Loucy (cell line): Measurements from ENCODE around the gene FUS.
"Not testable (repeated sequence)": the region's sequence is repeated elsewhere in the genome, so short reads cannot be mapped to it uniquely, and the experiment has no call there.

Experiments used
- H2AFZ ChIP-seq: fragments of 200-600 bp; sonication (generic); 2 replicates; pipeline ENCODE4 v1.6.0; 2016; ENCODE audit warnings: antibody characterized with exemption, mild to moderate bottlenecking, low read length, moderate library complexity
- H3F3A ChIP-seq: fragments of 200-600 bp; 2 replicates; pipeline ENCODE4 v1.6.0; 2016; ENCODE audit warnings: antibody characterized with exemption, low read depth, mild to moderate bottlenecking
- H3K27me3 ChIP-seq: fragments of 200-600 bp; sonication (generic); 2 replicates; pipeline ENCODE4 v1.6.1; 2014; ENCODE audit warnings: low read length, mild to moderate bottlenecking; ENCODE audit not compliant: insufficient read depth, poor library complexity, severe bottlenecking
- H3K36me3 ChIP-seq: fragments of 200-600 bp; sonication (generic); 2 replicates; pipeline ENCODE4 v1.6.1; 2016; ENCODE audit warnings: low read length; ENCODE audit not compliant: insufficient read depth
- H3K4me1 ChIP-seq: fragments of 200-600 bp; sonication (generic); 2 replicates; pipeline ENCODE4 v1.5.1; 2014; ENCODE audit warnings: low read length, mild to moderate bottlenecking; ENCODE audit not compliant: insufficient read depth, poor library complexity, severe bottlenecking
- H3K4me2 ChIP-seq: fragments of 200-600 bp; sonication (generic); 2 replicates; pipeline ENCODE4 v1.6.0; 2014; ENCODE audit warnings: antibody characterized with exemption, low read length, low read depth, mild to moderate bottlenecking; ENCODE audit not compliant: poor library complexity, severe bottlenecking
- H3K4me3 ChIP-seq: fragments of 200-600 bp; sonication (generic); 2 replicates; pipeline ENCODE4 v1.5.1; 2014; ENCODE audit warnings: low read length, mild to moderate bottlenecking, mixed read lengths; ENCODE audit not compliant: poor library complexity, severe bottlenecking
- H3K79me2 ChIP-seq: fragments of 200-600 bp; sonication (generic); 2 replicates; pipeline ENCODE4 v1.6.1; 2014; ENCODE audit warnings: low read length; ENCODE audit not compliant: insufficient read depth
- H3K9ac ChIP-seq: fragments of 200-600 bp; sonication (generic); 2 replicates; pipeline ENCODE4 v1.6.0; 2014; ENCODE audit warnings: mild to moderate bottlenecking, low read depth, low read length, moderate library complexity; ENCODE audit not compliant: poor library complexity, severe bottlenecking
- H3K9me2 ChIP-seq: fragments of 200-600 bp; sonication (generic); replicated peaks from 2 replicates; pipeline ENCODE4 v1.6.1; 2016; ENCODE audit warnings: low read depth, low read length, mixed read lengths
- H3K9me3 ChIP-seq: fragments of 200-600 bp; sonication (generic); 2 replicates; pipeline ENCODE4 v1.6.1; 2014; ENCODE audit warnings: mild to moderate bottlenecking, antibody characterized with exemption, low read length, low read depth; ENCODE audit not compliant: insufficient read depth
- H4K20me1 ChIP-seq: fragments of 200-600 bp; sonication (generic); 2 replicates; pipeline ENCODE4 v1.6.0; 2014; ENCODE audit warnings: antibody characterized with exemption, low read length, mild to moderate bottlenecking; ENCODE audit not compliant: insufficient read depth, poor library complexity, severe bottlenecking
- CTCF ChIP-seq: fragments of 200-600 bp; sonication (generic); conservative IDR thresholded peaks from 2 replicates; pipeline ENCODE4 v1.5.1; 2014; ENCODE audit warnings: mild to moderate bottlenecking, antibody characterized with exemption, low read length
- EZH2phosphoT487 ChIP-seq: fragments of 200-600 bp; IDR thresholded peaks from 2 replicates; pipeline ENCODE4 v1.6.1; 2018; ENCODE audit warnings: antibody characterized with exemption, mild to moderate bottlenecking, moderate library complexity, borderline replicate concordance

Gene FUS

GRCh38 chr16:31192856-31193642 lies 13.1 kb downstream of the FUS start:
- H3K4me1 ChIP-seq: peaks cover 9% of the 10 kb centered on the region
- H3K27me3 ChIP-seq: no peaks in the 10 kb centered on the region
- no peaks in the 10 kb centered on the region for H3K9me2 ChIP-seq
- no peak overlapping the region for H3K9ac ChIP-seq
- peaks cover 17% of the 10 kb centered on the region for H3F3A ChIP-seq
- peaks cover 91% of the 10 kb centered on the region for H4K20me1 ChIP-seq
- H3K79me2 ChIP-seq: peaks cover 81% of the 10 kb centered on the region
- no peaks in the 10 kb centered on the region for H3K9me3 ChIP-seq
- H2AFZ ChIP-seq: no peak overlapping the region
- no peak overlapping the region for H3K4me2 ChIP-seq
- H3K4me3 ChIP-seq: no peak overlapping the region
- peaks cover 86% of the 10 kb centered on the region for H3K36me3 ChIP-seq
- no peak for TF ChIP-seq EZH2phosphoT487
- no peak for TF ChIP-seq CTCF

GRCh38 chr16:31193874-31194273 lies 13.9 kb downstream of the FUS start:
- H3K9me3 ChIP-seq: no peaks in the 10 kb centered on the region
- H3K4me1 ChIP-seq: peaks cover 3% of the 10 kb centered on the region
- peaks cover 83% of the 10 kb centered on the region for H3K36me3 ChIP-seq
- H3K27me3 ChIP-seq: no peaks in the 10 kb centered on the region
- H3K4me3 ChIP-seq: no peak overlapping the region
- H2AFZ ChIP-seq: no peak overlapping the region
- H4K20me1 ChIP-seq: peaks cover 91% of the 10 kb centered on the region
- H3K9ac ChIP-seq: no peak overlapping the region
- peaks cover 73% of the 10 kb centered on the region for H3K79me2 ChIP-seq
- no peaks in the 10 kb centered on the region for H3K9me2 ChIP-seq
- peaks cover 17% of the 10 kb centered on the region for H3F3A ChIP-seq
- no peak overlapping the region for H3K4me2 ChIP-seq
- TF ChIP-seq CTCF (no peak), EZH2phosphoT487 (no peak)

GRCh38 chr16:31194898-31195297 lies 15.0 kb downstream of the FUS start:
- Histone ChIP-seq H3F3A (peaks cover 16% of the 10 kb centered on the region), H2AFZ (no peak overlapping the region), H3K4me1 (no peaks in the 10 kb centered on the region), H4K20me1 (peaks cover 86% of the 10 kb centered on the region), H3K79me2 (peaks cover 63% of the 10 kb centered on the region), H3K9ac (no peak overlapping the region), H3K9me2 (no peaks in the 10 kb centered on the region), H3K4me2 (no peak overlapping the region), H3K36me3 (peaks cover 81% of the 10 kb centered on the region), H3K27me3 (no peaks in the 10 kb centered on the region), H3K9me3 (no peaks in the 10 kb centered on the region), H3K4me3 (no peak overlapping the region)
- TF ChIP-seq CTCF (no peak), EZH2phosphoT487 (no peak)

- not testable (repeated sequence) for H3K9ac ChIP-seq, H3K9me2 ChIP-seq, H3K4me2 ChIP-seq, H3K27me3 ChIP-seq, H3K9me3 ChIP-seq, H2AFZ ChIP-seq, H3K4me3 ChIP-seq, H3K4me1 ChIP-seq
- peaks cover 53% of the 10 kb centered on the region for H3K79me2 ChIP-seq
- peaks cover 77% of the 10 kb centered on the region for H4K20me1 ChIP-seq
- H3F3A ChIP-seq: peaks cover 12% of the 10 kb centered on the region
- peaks cover 72% of the 10 kb centered on the region for H3K36me3 ChIP-seq
Measured at GRCh38 chr16:31195861-31196260, 15.9 kb downstream of the FUS start.
